GM23338 (cell line): ENCODE measurements around the gene BFAR.

Experiments used
- EZH2 ChIP-seq: fragments of 200-600 bp; sonication (generic); IDR thresholded peaks from one replicate; pipeline ENCODE4 v1.8.0; 2017; ENCODE audit warnings: antibody characterized with exemption, mild to moderate bottlenecking, low read depth; ENCODE audit not compliant: unreplicated experiment
- EZH2phosphoT487 ChIP-seq: fragments of 200-600 bp; sonication (generic); IDR thresholded peaks from one replicate; pipeline ENCODE4 v1.8.1; 2018; ENCODE audit warnings: antibody characterized with exemption; ENCODE audit not compliant: unreplicated experiment
- NANOG ChIP-seq: IDR thresholded peaks from 2 replicates; pipeline ENCODE4 v1.6.1; 2016; ENCODE audit warnings: antibody characterized with exemption, borderline replicate concordance
- POLR2AphosphoS5 ChIP-seq: IDR thresholded peaks from 2 replicates; pipeline ENCODE4 v1.6.1; 2016; ENCODE audit warnings: antibody characterized with exemption, low read depth
- ZNF462 ChIP-seq: fragments of 250-450 bp; sonication (Bioruptor Pico); IDR thresholded peaks from 2 replicates; pipeline ENCODE4 v1.5.0; 2020; ENCODE audit warnings: mild to moderate bottlenecking, moderate library complexity
- TF ChIP-seq, protein P1 (sequence below), 2 experiments: fragments of 200-600 bp in 1 of 2; sonication (generic) in 1 of 2; conservative IDR thresholded peaks; 2 replicates each; pipeline versions ENCODE4 v1.5.1 to v1.6.1; 2016 to 2017; ENCODE audit warnings: antibody characterized with exemption in 2 of 2, low read depth in 2 of 2, mild to moderate bottlenecking in 2 of 2, moderate library complexity in 1 of 2
- TF ChIP-seq, protein P2 (sequence below): IDR thresholded peaks from one replicate; pipeline ENCODE4 v1.6.1; 2018; ENCODE audit warnings: antibody characterized with exemption; ENCODE audit not compliant: unreplicated experiment

GRCh38 chr16:14613991-14614390, 18.8 kb upstream of the BFAR start:
- TF ChIP-seq ZNF462 (CRISPR knock-in tag) (no peak), EZH2 (no peak), EZH2phosphoT487 (no peak), NANOG (no peak), POLR2AphosphoS5 (no peak)
- TF ChIP-seq, protein P1, sequence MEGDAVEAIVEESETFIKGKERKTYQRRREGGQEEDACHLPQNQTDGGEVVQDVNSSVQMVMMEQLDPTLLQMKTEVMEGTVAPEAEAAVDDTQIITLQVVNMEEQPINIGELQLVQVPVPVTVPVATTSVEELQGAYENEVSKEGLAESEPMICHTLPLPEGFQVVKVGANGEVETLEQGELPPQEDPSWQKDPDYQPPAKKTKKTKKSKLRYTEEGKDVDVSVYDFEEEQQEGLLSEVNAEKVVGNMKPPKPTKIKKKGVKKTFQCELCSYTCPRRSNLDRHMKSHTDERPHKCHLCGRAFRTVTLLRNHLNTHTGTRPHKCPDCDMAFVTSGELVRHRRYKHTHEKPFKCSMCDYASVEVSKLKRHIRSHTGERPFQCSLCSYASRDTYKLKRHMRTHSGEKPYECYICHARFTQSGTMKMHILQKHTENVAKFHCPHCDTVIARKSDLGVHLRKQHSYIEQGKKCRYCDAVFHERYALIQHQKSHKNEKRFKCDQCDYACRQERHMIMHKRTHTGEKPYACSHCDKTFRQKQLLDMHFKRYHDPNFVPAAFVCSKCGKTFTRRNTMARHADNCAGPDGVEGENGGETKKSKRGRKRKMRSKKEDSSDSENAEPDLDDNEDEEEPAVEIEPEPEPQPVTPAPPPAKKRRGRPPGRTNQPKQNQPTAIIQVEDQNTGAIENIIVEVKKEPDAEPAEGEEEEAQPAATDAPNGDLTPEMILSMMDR (conservative IDR thresholded peaks at IDR 0.05; ENCODE audit: low read depth in 2 of 2): no peak
- TF ChIP-seq, protein P2, sequence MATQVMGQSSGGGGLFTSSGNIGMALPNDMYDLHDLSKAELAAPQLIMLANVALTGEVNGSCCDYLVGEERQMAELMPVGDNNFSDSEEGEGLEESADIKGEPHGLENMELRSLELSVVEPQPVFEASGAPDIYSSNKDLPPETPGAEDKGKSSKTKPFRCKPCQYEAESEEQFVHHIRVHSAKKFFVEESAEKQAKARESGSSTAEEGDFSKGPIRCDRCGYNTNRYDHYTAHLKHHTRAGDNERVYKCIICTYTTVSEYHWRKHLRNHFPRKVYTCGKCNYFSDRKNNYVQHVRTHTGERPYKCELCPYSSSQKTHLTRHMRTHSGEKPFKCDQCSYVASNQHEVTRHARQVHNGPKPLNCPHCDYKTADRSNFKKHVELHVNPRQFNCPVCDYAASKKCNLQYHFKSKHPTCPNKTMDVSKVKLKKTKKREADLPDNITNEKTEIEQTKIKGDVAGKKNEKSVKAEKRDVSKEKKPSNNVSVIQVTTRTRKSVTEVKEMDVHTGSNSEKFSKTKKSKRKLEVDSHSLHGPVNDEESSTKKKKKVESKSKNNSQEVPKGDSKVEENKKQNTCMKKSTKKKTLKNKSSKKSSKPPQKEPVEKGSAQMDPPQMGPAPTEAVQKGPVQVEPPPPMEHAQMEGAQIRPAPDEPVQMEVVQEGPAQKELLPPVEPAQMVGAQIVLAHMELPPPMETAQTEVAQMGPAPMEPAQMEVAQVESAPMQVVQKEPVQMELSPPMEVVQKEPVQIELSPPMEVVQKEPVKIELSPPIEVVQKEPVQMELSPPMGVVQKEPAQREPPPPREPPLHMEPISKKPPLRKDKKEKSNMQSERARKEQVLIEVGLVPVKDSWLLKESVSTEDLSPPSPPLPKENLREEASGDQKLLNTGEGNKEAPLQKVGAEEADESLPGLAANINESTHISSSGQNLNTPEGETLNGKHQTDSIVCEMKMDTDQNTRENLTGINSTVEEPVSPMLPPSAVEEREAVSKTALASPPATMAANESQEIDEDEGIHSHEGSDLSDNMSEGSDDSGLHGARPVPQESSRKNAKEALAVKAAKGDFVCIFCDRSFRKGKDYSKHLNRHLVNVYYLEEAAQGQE: no peak
